H9 (cell line): Measurements from ENCODE around the gene GLIPR2. TPM values are rescaled to one million over a fixed set of nuclear protein-coding genes. Genes with fewer than 3 reads are reported as not detected.
A peak's percentile ranks its signal among the peaks of the same experiment; 100 is the strongest.

ENCODE experiments used
- DNase-seq: peaks from one replicate; pipeline ENCODE4 v3.0.0-alpha.2; 2017
- H2AFZ ChIP-seq: one replicate; pipeline ENCODE4 v1.6.1; 2013; ENCODE audit warnings: mild to moderate bottlenecking, low read length, control low read depth, moderate library complexity
- H2AK5ac ChIP-seq: 2 replicates; pipeline ENCODE4 v1.6.1; 2013; ENCODE audit warnings: low read length, control low read depth, mixed read lengths; ENCODE audit not compliant: insufficient read length
- H2BK120ac ChIP-seq: one replicate; pipeline ENCODE4 v1.6.1; 2013; ENCODE audit warnings: low read depth, mild to moderate bottlenecking, low read length, control low read depth, inconsistent platforms; ENCODE audit not compliant: poor library complexity, severe bottlenecking
- H2BK12ac ChIP-seq: 2 replicates; pipeline ENCODE4 v1.6.1; 2013; ENCODE audit warnings: low read length, control low read depth, mixed read lengths, low read depth; ENCODE audit not compliant: insufficient read length
- H2BK15ac ChIP-seq: 2 replicates; pipeline ENCODE4 v1.6.1; 2013; ENCODE audit warnings: low read depth, low read length, control low read depth
- H2BK20ac ChIP-seq: one replicate; pipeline ENCODE4 v1.6.1; 2013; ENCODE audit warnings: low read depth, mild to moderate bottlenecking, low read length, control low read depth, inconsistent platforms; ENCODE audit not compliant: poor library complexity, severe bottlenecking
- H2BK5ac ChIP-seq: 2 replicates; pipeline ENCODE4 v1.6.1; 2013; ENCODE audit warnings: low read length, control low read depth, mixed read lengths; ENCODE audit not compliant: insufficient read length
- H3K14ac ChIP-seq: 2 replicates; pipeline ENCODE4 v1.6.1; 2013; ENCODE audit warnings: low read length, control low read depth; ENCODE audit not compliant: insufficient read depth
- H3K18ac ChIP-seq: 2 replicates; pipeline ENCODE4 v1.6.1; 2013; ENCODE audit warnings: low read depth, mild to moderate bottlenecking, mixed read lengths, low read length, control low read depth; ENCODE audit not compliant: insufficient read length
- H3K23ac ChIP-seq: 2 replicates; pipeline ENCODE4 v1.6.1; 2013; ENCODE audit warnings: low read length, control low read depth, mixed read lengths, low read depth; ENCODE audit not compliant: insufficient read length
- H3K23me2 ChIP-seq: 2 replicates; pipeline ENCODE4 v1.6.1; 2013; ENCODE audit warnings: low read depth, mild to moderate bottlenecking, mixed read lengths, low read length, control low read depth; ENCODE audit not compliant: insufficient read length, poor library complexity, severe bottlenecking
- H3K27ac ChIP-seq: 2 replicates; pipeline ENCODE4 v1.5.1; 2013; ENCODE audit warnings: low read length, control low read depth, mixed read lengths, low read depth; ENCODE audit not compliant: insufficient read length
- H3K27me3 ChIP-seq: 2 replicates; pipeline ENCODE4 v1.6.1; 2013; ENCODE audit warnings: low read length, control low read depth, inconsistent platforms; ENCODE audit not compliant: insufficient read depth
- H3K4ac ChIP-seq: 2 replicates; pipeline ENCODE4 v1.6.1; 2013; ENCODE audit warnings: low read depth, mild to moderate bottlenecking, control low read depth, inconsistent platforms, low read length, moderate library complexity
- H3K4me1 ChIP-seq: 2 replicates; pipeline ENCODE4 v1.6.1; 2013; ENCODE audit warnings: low read length, control low read depth, inconsistent platforms; ENCODE audit not compliant: insufficient read depth
- H3K4me2 ChIP-seq: 2 replicates; pipeline ENCODE4 v1.6.1; 2013; ENCODE audit warnings: low read length, control low read depth, mixed read lengths; ENCODE audit not compliant: insufficient read length, insufficient read depth
- H3K56ac ChIP-seq: 2 replicates; pipeline ENCODE4 v1.6.1; 2013; ENCODE audit warnings: low read depth, mild to moderate bottlenecking, mixed read lengths, low read length, control low read depth; ENCODE audit not compliant: insufficient read length
- H3K79me1 ChIP-seq: 2 replicates; pipeline ENCODE4 v1.6.1; 2013; ENCODE audit warnings: low read depth, mild to moderate bottlenecking, moderate library complexity, low read length, control low read depth, inconsistent platforms; ENCODE audit not compliant: insufficient read depth, poor library complexity, severe bottlenecking
- H3K79me2 ChIP-seq: 2 replicates; pipeline ENCODE4 v1.6.1; 2013; ENCODE audit warnings: low read length, control low read depth, inconsistent platforms; ENCODE audit not compliant: insufficient read depth
- H3K9ac ChIP-seq: 2 replicates; pipeline ENCODE4 v1.6.1; 2013; ENCODE audit warnings: low read length, control low read depth, mixed read lengths; ENCODE audit not compliant: insufficient read length; ENCODE audit errors: extremely low read depth
- H3K9me3 ChIP-seq: one replicate; pipeline ENCODE4 v1.6.1; 2013; ENCODE audit warnings: low read depth, low read length, inconsistent platforms; ENCODE audit not compliant: control insufficient read depth
- H3T11ph ChIP-seq: one replicate; pipeline ENCODE4 v1.6.1; 2013; ENCODE audit warnings: mild to moderate bottlenecking, low read length, control low read depth, inconsistent platforms
- H4K20me1 ChIP-seq: one replicate; pipeline ENCODE4 v1.6.1; 2013; ENCODE audit not compliant: control insufficient read depth, insufficient read length, insufficient read depth
- H4K5ac ChIP-seq: 2 replicates; pipeline ENCODE4 v1.6.1; 2013; ENCODE audit warnings: low read depth, mild to moderate bottlenecking, mixed read lengths, low read length, control low read depth; ENCODE audit not compliant: insufficient read length
- H4K8ac ChIP-seq: replicated peaks from 2 replicates; pipeline ENCODE4 v1.6.1; 2013; ENCODE audit warnings: low read length, control low read depth, mixed read lengths, low read depth; ENCODE audit not compliant: insufficient read length
- H4K91ac ChIP-seq: 2 replicates; pipeline ENCODE4 v1.6.1; 2013; ENCODE audit warnings: low read depth, mild to moderate bottlenecking, moderate library complexity, mixed read lengths, low read length, control low read depth; ENCODE audit not compliant: insufficient read length
- H3K27ac Mint-ChIP-seq, 3 experiments: 2 replicates in 2 of 3; 3 replicates in 1 of 3; pipeline ENCODE4 v1.8.0; 2020 to 2021; ENCODE audit warnings: mixed read lengths in 3 of 3, mild to moderate bottlenecking in 1 of 3, moderate library complexity in 1 of 3
- H3K27me3 Mint-ChIP-seq: 2 replicates; pipeline ENCODE4 v1.8.0; 2021; ENCODE audit warnings: low read depth, mild to moderate bottlenecking, moderate library complexity, mixed read lengths
- H3K36me3 Mint-ChIP-seq, 3 experiments: 2 replicates in 2 of 3; 3 replicates in 1 of 3; pipeline ENCODE4 v1.8.0; 2020 to 2021; ENCODE audit warnings: low read depth in 3 of 3, mixed read lengths in 3 of 3; ENCODE audit not compliant: insufficient read depth in 1 of 3
- H3K4me1 Mint-ChIP-seq, 2 experiments: 2 replicates each; pipeline ENCODE4 v1.8.0; 2020; ENCODE audit warnings: mixed read lengths in 2 of 2
- H3K4me3 Mint-ChIP-seq, 2 experiments: 2 replicates in 1 of 2; 3 replicates in 1 of 2; pipeline ENCODE4 v1.8.0; 2020 to 2021; ENCODE audit warnings: mild to moderate bottlenecking in 2 of 2, mixed read lengths in 2 of 2, moderate library complexity in 1 of 2
- H3K9me3 Mint-ChIP-seq, 2 experiments: 2 replicates in 1 of 2; 3 replicates in 1 of 2; pipeline ENCODE4 v1.8.0; 2020; ENCODE audit warnings: mild to moderate bottlenecking in 2 of 2, mixed read lengths in 2 of 2, moderate library complexity in 1 of 2
- WGBS: extraction: QIAGEN DNeasy Blood & Tissue Kit; methylation state at CpG from one replicate; pipeline ENCODE4 v1.1.7; 2013; ENCODE audit warnings: missing lambda C conversion rate, low lambda C conversion rate, mixed read lengths; ENCODE audit not compliant: insufficient read length; ENCODE audit errors: extremely low coverage; 5-methylcytosine and 5-hydroxymethylcytosine counted together
- total RNA-seq: library from RNA; stranded (reverse); gene quantifications from 2 replicates; pipeline ENCODE4 v1.2.1, GENCODE V29; 2021
- TF ChIP-seq, protein P1 (sequence below): fragments of 200-600 bp; sonication (generic); conservative IDR thresholded peaks from 3 replicates; pipeline ENCODE4 v1.8.0; 2021; ENCODE audit warnings: antibody characterized with exemption, mild to moderate bottlenecking

GLIPR2 gene
- total RNA-seq, 1 experiment from 2014 or later: 10.0 TPM

DNA sequence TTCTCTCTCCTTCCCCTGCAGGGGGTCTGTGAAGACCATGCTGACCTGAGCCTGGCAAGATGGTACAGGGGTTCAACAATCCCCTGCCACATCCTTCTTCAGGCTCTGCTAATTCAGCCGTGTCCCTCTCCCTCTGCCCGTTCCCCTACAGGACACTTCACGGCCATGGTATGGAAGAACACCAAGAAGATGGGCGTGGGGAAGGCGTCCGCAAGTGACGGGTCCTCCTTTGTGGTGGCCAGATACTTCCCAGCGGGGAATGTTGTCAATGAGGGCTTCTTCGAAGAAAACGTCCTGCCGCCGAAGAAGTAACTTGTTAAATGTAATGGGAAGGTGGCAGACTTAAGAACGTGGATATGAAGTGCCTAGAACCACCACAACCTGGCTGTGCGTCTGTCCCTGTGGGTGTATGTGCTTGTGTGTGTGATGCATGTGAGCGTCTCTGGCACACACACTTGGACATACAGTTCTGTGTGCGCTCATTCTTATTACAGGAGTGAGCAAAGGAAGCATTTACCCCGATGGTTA lies 25.7 kb downstream of the GLIPR2 start:
- peaks cover 4% of the 10 kb centered on the region for H3K27me3 Mint-ChIP-seq
- no peak overlapping the region for H3K23ac ChIP-seq
- no peak overlapping the region for H2AFZ ChIP-seq
- peaks cover 36 to 47% of the 10 kb centered on the region in 2 experiments for H3K4me1 Mint-ChIP-seq
- H3K9ac ChIP-seq: peak overlapping the region; percentile 40
- H3K27ac Mint-ChIP-seq: peak overlapping the region; percentile 6 to 100 (median 96); a peak in 5 of 7 replicates
- H3K4me2 ChIP-seq: no peak overlapping the region
- peak overlapping the region; percentile 35 for H4K5ac ChIP-seq
- H3K9me3 Mint-ChIP-seq: peaks cover 11 to 12% of the 10 kb centered on the region in 2 experiments; a peak in 4 of 5 replicates
- no peak overlapping the region for H4K8ac ChIP-seq
- H3K18ac ChIP-seq: peak overlapping the region; percentile 89
- H3K14ac ChIP-seq: peak overlapping the region; percentile 90
- no peaks in the 10 kb centered on the region for H3K79me1 ChIP-seq
- H3K23me2 ChIP-seq: no peaks in the 10 kb centered on the region
- H3K4me3 Mint-ChIP-seq: peak overlapping the region in 1 of 2 experiments; percentile 67; a peak in 2 of 5 replicates
- peaks cover 2 to 22% (median 2%) of the 10 kb centered on the region in 3 experiments; a peak in 4 of 7 replicates for H3K36me3 Mint-ChIP-seq
- peak overlapping the region; percentile 36 for H4K91ac ChIP-seq
- peak overlapping the region; percentile 99 for H2BK12ac ChIP-seq
- peak overlapping the region; percentile 10 for H3K56ac ChIP-seq
- TF ChIP-seq, protein P1, sequence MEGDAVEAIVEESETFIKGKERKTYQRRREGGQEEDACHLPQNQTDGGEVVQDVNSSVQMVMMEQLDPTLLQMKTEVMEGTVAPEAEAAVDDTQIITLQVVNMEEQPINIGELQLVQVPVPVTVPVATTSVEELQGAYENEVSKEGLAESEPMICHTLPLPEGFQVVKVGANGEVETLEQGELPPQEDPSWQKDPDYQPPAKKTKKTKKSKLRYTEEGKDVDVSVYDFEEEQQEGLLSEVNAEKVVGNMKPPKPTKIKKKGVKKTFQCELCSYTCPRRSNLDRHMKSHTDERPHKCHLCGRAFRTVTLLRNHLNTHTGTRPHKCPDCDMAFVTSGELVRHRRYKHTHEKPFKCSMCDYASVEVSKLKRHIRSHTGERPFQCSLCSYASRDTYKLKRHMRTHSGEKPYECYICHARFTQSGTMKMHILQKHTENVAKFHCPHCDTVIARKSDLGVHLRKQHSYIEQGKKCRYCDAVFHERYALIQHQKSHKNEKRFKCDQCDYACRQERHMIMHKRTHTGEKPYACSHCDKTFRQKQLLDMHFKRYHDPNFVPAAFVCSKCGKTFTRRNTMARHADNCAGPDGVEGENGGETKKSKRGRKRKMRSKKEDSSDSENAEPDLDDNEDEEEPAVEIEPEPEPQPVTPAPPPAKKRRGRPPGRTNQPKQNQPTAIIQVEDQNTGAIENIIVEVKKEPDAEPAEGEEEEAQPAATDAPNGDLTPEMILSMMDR: no peak
- no CpG with 5 or more reads among the region's 17 CpGs for WGBS
- H4K20me1 ChIP-seq: no peaks in the 10 kb centered on the region
- DNase-seq: no peak
- no peak overlapping the region for H2BK120ac ChIP-seq
- peaks cover 10% of the 10 kb centered on the region for H3K4me1 ChIP-seq
- no peaks in the 10 kb centered on the region for H3K27me3 ChIP-seq
- no peaks in the 10 kb centered on the region for H3K9me3 ChIP-seq
- H3K79me2 ChIP-seq: no peaks in the 10 kb centered on the region
- peak overlapping the region; percentile 87; the same call in 1 of the 2 replicates for H2BK15ac ChIP-seq
- H3K27ac ChIP-seq: peak overlapping the region; percentile 79
- no peak overlapping the region for H2BK20ac ChIP-seq
- H2BK5ac ChIP-seq: peak overlapping the region; percentile 95
- H3T11ph ChIP-seq: no peak overlapping the region
- H2AK5ac ChIP-seq: peak overlapping the region; percentile 67
- no peak overlapping the region for H3K4ac ChIP-seq
